Right lobe of liver (tissue), 4 donors: ENCODE results near the gene ZNF800.
"Not testable (repeated sequence)": the region's sequence is repeated elsewhere in the genome, so short reads cannot be mapped to it uniquely, and the experiment has no call there.

Experiments used
- CTCF ChIP-seq, 4 donors: fragments of 200-600 bp in 3 of 4; fragments of 450-650 bp in 1 of 4; IDR thresholded peaks; one replicate each; pipeline versions ENCODE4 v1.5.1 to v1.8.0; 2016 to 2022; ENCODE audit warnings: antibody characterized with exemption in 4 of 4, mild to moderate bottlenecking in 2 of 4
- POLR2A ChIP-seq: fragments of 450-650 bp; IDR thresholded peaks from one replicate; pipeline ENCODE4 v1.6.1; 2017; ENCODE audit warnings: antibody characterized with exemption, mild to moderate bottlenecking
- donor health status: DM: no; HTN: no; CAD: no.
- donor health status: DM: no; HTN: no; CAD: no.
- donor health status: DM: no; HTN: yes; CAD: no.

DNA sequence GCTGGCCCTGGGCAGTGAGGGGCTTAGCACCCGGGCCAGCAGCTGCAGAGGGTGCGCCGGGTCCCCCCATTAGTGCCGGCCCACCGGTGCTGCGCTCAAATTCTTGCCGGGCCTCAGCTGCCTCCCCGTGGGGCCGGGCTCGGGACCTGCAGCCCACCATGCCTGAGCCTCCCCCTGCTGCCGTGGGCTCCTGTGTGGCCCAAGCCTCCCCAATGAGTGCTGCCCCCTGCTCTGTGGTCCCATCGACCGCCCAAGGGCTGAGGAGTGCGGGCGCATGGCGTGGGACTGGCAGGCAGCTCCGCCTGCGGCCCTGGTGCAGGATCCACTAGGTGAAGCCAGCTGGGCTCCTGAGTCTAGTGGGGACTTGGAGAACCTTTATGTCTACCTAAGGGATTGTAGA is 36.8 kb upstream of the ZNF800 start:
- TF ChIP-seq CTCF (IDR thresholded peaks at IDR 0.05); POLR2A: not testable (repeated sequence)
